Activated CD8-positive, alpha-beta T cell treated with anti-CD3 and anti-CD28 coated beads for 36 hours (primary cell): ENCODE measurements around the gene LARP6. TPM values are rescaled to one million over a fixed set of nuclear protein-coding genes. Genes with fewer than 3 reads are reported as not detected.

Source experiments
- ATAC-seq: fragments of 200-7000 bp; cut with Tn5 transposase; one replicate; pipeline ENCODE4 v1.10.0; 2021; ENCODE audit warnings: mild to moderate bottlenecking, moderate library complexity
- CTCF ChIA-PET: fragments of 350-600 bp; sonication (Branson Sonifier 250); formaldehyde crosslinking; loops from one replicate; lab custom pipeline; 2021; ENCODE audit warnings: antibody characterized with exemption; lab: Charles Lee
- POLR2A ChIA-PET: fragments of 350-600 bp; sonication (Branson Sonifier 250); formaldehyde crosslinking; loops from one replicate; lab custom pipeline; 2021; ENCODE audit warnings: antibody characterized with exemption; lab: Charles Lee
- DNase-seq: peaks from one replicate; pipeline ENCODE4 v3.0.0-alpha.2; 2020
- H3K27ac Mint-ChIP-seq: one replicate; pipeline ENCODE4 v1.8.0; 2021; ENCODE audit warnings: mild to moderate bottlenecking, mixed read lengths
- H3K27me3 Mint-ChIP-seq: one replicate; pipeline ENCODE4 v1.8.0; 2021; ENCODE audit warnings: mixed read lengths
- H3K36me3 Mint-ChIP-seq: one replicate; pipeline ENCODE4 v1.8.0; 2021; ENCODE audit warnings: low read depth, mixed read lengths
- H3K4me1 Mint-ChIP-seq: one replicate; pipeline ENCODE4 v1.8.0; 2021; ENCODE audit warnings: low read depth, mixed read lengths
- H3K4me3 Mint-ChIP-seq: one replicate; pipeline ENCODE4 v1.8.0; 2021; ENCODE audit warnings: mild to moderate bottlenecking, moderate library complexity, mixed read lengths
- H3K9me3 Mint-ChIP-seq: one replicate; pipeline ENCODE4 v1.8.0; 2021; ENCODE audit warnings: mixed read lengths
- CTCF ChIP-seq: fragments of 200-600 bp; IDR thresholded peaks from one replicate; pipeline ENCODE4 v1.8.0; 2022; ENCODE audit warnings: antibody characterized with exemption, mild to moderate bottlenecking
- intact Hi-C: fragments of 100-400 bp; cut with micrococcal nuclease; formaldehyde crosslinking; loops from one replicate; pipeline ENCODE4 v1.10.0; 2022
- total RNA-seq, 2 experiments: library from RNA; stranded (reverse); gene quantifications; one replicate each; pipeline ENCODE4 v1.2.3, GENCODE V29; 2021

The LARP6 gene
- total RNA-seq, 2 experiments from 2014 or later = 0.36 to 0.41 TPM

- Mint-ChIP-seq H3K27me3 (peaks cover 5% of the 10 kb centered on the region), H3K4me1 (no peaks in the 10 kb centered on the region), H3K9me3 (no peaks in the 10 kb centered on the region), H3K27ac (no peak overlapping the region), H3K36me3 (no peaks in the 10 kb centered on the region), H3K4me3 (no peak overlapping the region)
- no peak for TF ChIP-seq CTCF
- ChIA-PET POLR2A (no interaction called here), CTCF (interaction anchor here (1.1 kb wide), 1 partner anchor 41 kb away, joined by 3 read pairs; no protein-coding TSS in a partner anchor)
- intact Hi-C loops = no loop called here
- no peak for ATAC-seq
- DNase-seq = no peak
Measured at GRCh38 chr15:70783610-70784022, 70.3 kb downstream of the LARP6 start.

GRCh38 chr15:70783041-70783440 is 70.9 kb downstream of the LARP6 start:
- H3K27ac Mint-ChIP-seq = no peak overlapping the region
- no peak for DNase-seq
- H3K9me3 Mint-ChIP-seq = no peaks in the 10 kb centered on the region
- no peak for TF ChIP-seq CTCF
- H3K36me3 Mint-ChIP-seq = no peaks in the 10 kb centered on the region
- no peak for ATAC-seq
- H3K27me3 Mint-ChIP-seq = peaks cover 5% of the 10 kb centered on the region
- H3K4me3 Mint-ChIP-seq = no peak overlapping the region
- ChIA-PET POLR2A (no interaction called here), CTCF (interaction anchor here (1.1 kb wide), 1 partner anchor 42 kb away, joined by 3 read pairs; no protein-coding TSS in a partner anchor)
- H3K4me1 Mint-ChIP-seq = no peaks in the 10 kb centered on the region
- intact Hi-C loops = no loop called here

GRCh38 chr15:70781236-70781635 is 72.7 kb downstream of the LARP6 start:
- Mint-ChIP-seq H3K4me3 (no peak overlapping the region), H3K36me3 (no peaks in the 10 kb centered on the region), H3K27me3 (peaks cover 8% of the 10 kb centered on the region), H3K27ac (no peak overlapping the region), H3K4me1 (peaks cover 2% of the 10 kb centered on the region), H3K9me3 (no peaks in the 10 kb centered on the region)
- TF ChIP-seq CTCF = no peak
- intact Hi-C loops = no loop called here
- ChIA-PET POLR2A (no interaction called here), CTCF (no interaction called here)
- DNase-seq (no peak), ATAC-seq (no peak)

Other genes starting within 250 kb of the LARP6 start
- 1 to 10 TPM; 2.4 to 2.8 TPM for gene UACA, start 90.6 kb downstream of the LARP6 start, total RNA-seq
- not detected for gene THAP10, start 38.3 kb upstream of the LARP6 start, total RNA-seq
- not detected for gene LRRC49, start 38.7 kb upstream of the LARP6 start, total RNA-seq